ENCODE measurements around the gene AMDHD1.

Gene AMDHD1

DNA sequence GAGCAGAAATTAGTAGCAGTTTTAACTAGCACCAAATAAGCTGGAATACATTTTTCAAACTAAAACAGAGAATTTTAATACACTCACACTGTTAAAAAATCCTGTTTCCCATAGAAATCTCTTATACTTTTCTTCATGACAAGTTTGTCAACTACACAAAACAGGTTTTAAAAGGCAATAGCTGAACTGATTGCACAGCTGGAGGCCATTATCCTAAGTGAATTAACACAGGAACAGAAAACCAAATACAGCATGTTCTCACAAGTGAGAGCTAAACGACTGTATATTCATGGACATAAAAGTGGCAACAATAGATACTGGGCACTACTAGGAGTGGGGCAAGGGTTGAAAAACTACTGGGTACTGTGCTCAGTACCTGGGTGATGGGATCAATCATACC lies 64.6 kb downstream of the AMDHD1 start:
- no peak overlapping the region for H3K4me3 ChIP-seq (ENCODE audit: insufficient read depth, low read depth, low read length)
- WGBS, 2 experiments, result 79 to 80% methylated on average over 1 of the region's 1 CpG
- no peaks in the 10 kb centered on the region for H3K9me3 ChIP-seq (ENCODE audit: control insufficient read depth, low read length)
- H3K27me3 ChIP-seq (ENCODE audit: control insufficient read depth, insufficient read depth, low read length, poor library complexity, severe bottlenecking), result no peaks in the 10 kb centered on the region
- H3K4me1 ChIP-seq (ENCODE audit: control insufficient read depth, insufficient read depth, low read length), result no peaks in the 10 kb centered on the region
- peaks cover 26% of the 10 kb centered on the region for H3K36me3 ChIP-seq (ENCODE audit: control insufficient read depth, insufficient read depth, low read length)
- no peak overlapping the region for H3K27ac ChIP-seq (ENCODE audit: insufficient read depth, low read depth, low read length, poor library complexity, severe bottlenecking)

DNA sequence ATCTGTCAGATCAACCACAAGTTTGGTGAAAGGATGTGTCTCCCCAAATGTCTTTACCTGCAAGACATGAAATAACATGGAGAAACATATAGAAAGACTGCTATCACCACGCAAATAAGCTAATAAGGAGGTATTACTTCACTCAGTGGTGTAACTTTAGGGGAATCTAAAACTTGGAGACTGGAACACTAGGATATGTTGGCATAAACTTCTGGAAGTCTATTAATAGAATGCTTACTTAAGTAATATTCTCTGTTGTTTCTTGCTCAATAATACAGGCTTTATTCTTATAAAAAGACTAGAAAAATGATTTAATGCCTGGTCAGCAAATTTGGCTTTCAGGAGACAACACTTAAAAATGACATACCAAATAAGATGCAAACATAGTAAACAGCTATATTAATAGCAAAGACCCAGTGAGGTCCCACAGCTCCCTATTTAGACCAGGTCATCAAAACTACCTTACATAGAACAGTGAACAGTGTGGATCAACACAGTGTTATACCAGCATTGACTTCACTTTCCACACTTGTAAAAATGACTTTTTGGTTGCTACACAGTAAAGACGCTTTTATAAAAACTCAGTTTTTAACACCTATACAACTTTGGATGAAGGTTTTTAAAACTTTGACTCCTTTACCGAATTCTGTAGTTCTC lies 71.9 kb downstream of the AMDHD1 start:
- Histone ChIP-seq H3K27ac (ENCODE audit: insufficient read depth, low read depth, low read length, poor library complexity, severe bottlenecking) (no peak overlapping the region), H3K4me3 (ENCODE audit: insufficient read depth, low read depth, low read length) (no peak overlapping the region), H3K27me3 (ENCODE audit: control insufficient read depth, insufficient read depth, low read length, poor library complexity, severe bottlenecking) (no peaks in the 10 kb centered on the region), H3K36me3 (ENCODE audit: control insufficient read depth, insufficient read depth, low read length) (peaks cover 14% of the 10 kb centered on the region), H3K4me1 (ENCODE audit: control insufficient read depth, insufficient read depth, low read length) (no peaks in the 10 kb centered on the region), H3K9me3 (ENCODE audit: control insufficient read depth, low read length) (no peaks in the 10 kb centered on the region)
- 89 to 95% methylated on average over 3 of the region's 3 CpGs for WGBS, 2 experiments

- Histone ChIP-seq H3K27me3 (ENCODE audit: control insufficient read depth, insufficient read depth, low read length, poor library complexity, severe bottlenecking) (no peaks in the 10 kb centered on the region), H3K36me3 (ENCODE audit: control insufficient read depth, insufficient read depth, low read length) (peaks cover 14% of the 10 kb centered on the region), H3K4me3 (ENCODE audit: insufficient read depth, low read depth, low read length) (no peak overlapping the region), H3K4me1 (ENCODE audit: control insufficient read depth, insufficient read depth, low read length) (no peaks in the 10 kb centered on the region), H3K9me3 (ENCODE audit: control insufficient read depth, low read length) (no peaks in the 10 kb centered on the region), H3K27ac (ENCODE audit: insufficient read depth, low read depth, low read length, poor library complexity, severe bottlenecking) (no peak overlapping the region)
- WGBS, 2 experiments, result 93 to 95% methylated on average over 5 of the region's 5 CpGs
These were observed 72.5 kb downstream of the AMDHD1 start for GRCh38 chr12:96015672-96016071.

Measured in ectodermal cell (in vitro differentiated cells).